Natural killer cell (primary cell): Measurements from ENCODE around the gene C12orf50. TPM values are rescaled to one million over a fixed set of nuclear protein-coding genes. Genes with fewer than 3 reads are reported as not detected.
"Not testable (repeated sequence)": the region's sequence is repeated elsewhere in the genome, so short reads cannot be mapped to it uniquely, and the experiment has no call there.

Experiments used
- ATAC-seq, 3 donors: fragments of 150-1000 bp in 2 of 3; fragments of 200-7000 bp in 1 of 3; cut with Tn5 transposase; 1 replicate in 1 of 3; 2 replicates in 2 of 3; pipeline ENCODE4 v1.10.0; 2021; ENCODE audit warnings: mild to moderate bottlenecking in 2 of 3, moderate library complexity in 2 of 3
- DNase-seq, 2 donors: peaks; one replicate each; pipeline versions ENCODE4 v3.0.0 to v3.0.0-alpha.2; 2013 to 2021; ENCODE audit warnings: mixed read lengths in 1 of 2
- H3K27ac ChIP-seq: one replicate; pipeline ENCODE4 v1.5.1; 2013; ENCODE audit warnings: mild to moderate bottlenecking, low read length
- H3K27me3 ChIP-seq: one replicate; pipeline ENCODE4 v1.6.1; 2013; ENCODE audit warnings: low read length; ENCODE audit not compliant: control insufficient read depth, insufficient read depth
- H3K36me3 ChIP-seq: one replicate; pipeline ENCODE4 v1.6.1; 2013; ENCODE audit warnings: low read length; ENCODE audit not compliant: control insufficient read depth, insufficient read depth
- H3K4me1 ChIP-seq: one replicate; pipeline ENCODE4 v1.6.1; 2013; ENCODE audit warnings: low read length; ENCODE audit not compliant: control insufficient read depth, insufficient read depth
- H3K4me3 ChIP-seq: one replicate; pipeline ENCODE4 v1.5.1; 2013; ENCODE audit warnings: low read length
- H3K9me3 ChIP-seq: one replicate; pipeline ENCODE4 v1.6.1; 2013; ENCODE audit warnings: low read length; ENCODE audit not compliant: control insufficient read depth, insufficient read depth
- H3K27ac Mint-ChIP-seq, 2 donors: one replicate each; pipeline ENCODE4 v1.8.0; 2022; ENCODE audit warnings: mild to moderate bottlenecking in 2 of 2, mixed read lengths in 2 of 2, moderate library complexity in 1 of 2
- H3K27me3 Mint-ChIP-seq, 2 donors: one replicate each; pipeline ENCODE4 v1.8.0; 2022; ENCODE audit warnings: low read depth in 2 of 2, mixed read lengths in 2 of 2
- H3K36me3 Mint-ChIP-seq: one replicate; pipeline ENCODE4 v1.8.0; 2022; ENCODE audit warnings: mixed read lengths
- H3K4me1 Mint-ChIP-seq, 2 donors: one replicate each; pipeline ENCODE4 v1.8.0; 2022; ENCODE audit warnings: mixed read lengths in 2 of 2
- H3K4me3 Mint-ChIP-seq: one replicate; pipeline ENCODE4 v1.8.0; 2022; ENCODE audit warnings: mild to moderate bottlenecking, moderate library complexity, mixed read lengths
- H3K9me3 Mint-ChIP-seq, 2 donors: one replicate each; pipeline ENCODE4 v1.8.0; 2022; ENCODE audit warnings: mixed read lengths in 2 of 2
- WGBS: methylation state at CpG from one replicate; pipeline ENCODE4 v1.1.7; 2013; ENCODE audit warnings: missing lambda C conversion rate; ENCODE audit not compliant: insufficient coverage; 5-methylcytosine and 5-hydroxymethylcytosine counted together
- intact Hi-C: fragments of 100-400 bp; cut with micrococcal nuclease; formaldehyde crosslinking; loops from one replicate; pipeline ENCODE4 v1.14.2; 2022
- total RNA-seq, 4 donors: library from RNA; stranded (reverse); fragments of 120-200 nt in 1 of 4; gene quantifications; one replicate each; pipeline versions ENCODE4 v1.2.3 to v1.2.4, GENCODE V29; 2013 to 2022
- TF ChIP-seq, protein P1 (sequence below): fragments of 200-600 bp; IDR thresholded peaks from one replicate; pipeline ENCODE4 v1.8.0; 2022; ENCODE audit warnings: antibody characterized with exemption

Gene C12orf50
- total RNA-seq, 3 donors from 2014 or later (not counting 1 experiment from before 2014, with no cell fraction given), result 0.18 TPM; not detected in 2

DNA sequence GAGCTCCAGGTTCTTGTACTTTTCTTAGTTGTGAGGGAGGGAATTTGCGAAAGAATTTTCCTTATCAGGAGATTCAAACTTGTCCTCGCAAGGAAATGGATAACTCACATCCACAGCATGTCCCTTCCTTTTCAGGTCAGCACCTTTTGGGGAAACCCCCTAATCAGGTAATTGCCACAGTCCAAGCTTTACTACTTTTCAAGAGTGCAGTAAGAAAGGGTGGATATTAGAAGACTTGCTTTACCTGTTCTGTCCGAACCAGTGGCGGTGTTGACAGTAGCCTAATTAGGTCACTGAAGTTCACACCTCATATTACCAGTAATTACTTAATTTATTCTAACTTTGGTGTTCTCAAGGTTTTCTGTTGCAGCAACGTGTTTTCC, 6.7 kb upstream of the C12orf50 start:
- Mint-ChIP-seq H3K4me1 (peaks cover 32 to 50% of the 10 kb centered on the region in 2 donors), H3K27me3 (no peaks in the 10 kb centered on the region), H3K27ac (peak overlapping the region; percentile 86 to 93), H3K9me3 (no peaks in the 10 kb centered on the region), H3K36me3 (no peaks in the 10 kb centered on the region), H3K4me3 (peak overlapping the region; percentile 97)
- no peaks in the 10 kb centered on the region for H3K4me1 ChIP-seq
- ATAC-seq (peak in 2 of 3 donors; percentile 0 to 5), DNase-seq (no peak)
- H3K27me3 ChIP-seq, result no peaks in the 10 kb centered on the region
- intact Hi-C loops, result loop anchor here (1.0 kb wide), 1 partner anchor 106 kb away; the partner anchor contains the start of genes CEP290 and TMTC3
- H3K4me3 ChIP-seq, result peak overlapping the region; percentile 71
- H3K27ac ChIP-seq, result peak overlapping the region; percentile 50
- TF ChIP-seq, protein P1, sequence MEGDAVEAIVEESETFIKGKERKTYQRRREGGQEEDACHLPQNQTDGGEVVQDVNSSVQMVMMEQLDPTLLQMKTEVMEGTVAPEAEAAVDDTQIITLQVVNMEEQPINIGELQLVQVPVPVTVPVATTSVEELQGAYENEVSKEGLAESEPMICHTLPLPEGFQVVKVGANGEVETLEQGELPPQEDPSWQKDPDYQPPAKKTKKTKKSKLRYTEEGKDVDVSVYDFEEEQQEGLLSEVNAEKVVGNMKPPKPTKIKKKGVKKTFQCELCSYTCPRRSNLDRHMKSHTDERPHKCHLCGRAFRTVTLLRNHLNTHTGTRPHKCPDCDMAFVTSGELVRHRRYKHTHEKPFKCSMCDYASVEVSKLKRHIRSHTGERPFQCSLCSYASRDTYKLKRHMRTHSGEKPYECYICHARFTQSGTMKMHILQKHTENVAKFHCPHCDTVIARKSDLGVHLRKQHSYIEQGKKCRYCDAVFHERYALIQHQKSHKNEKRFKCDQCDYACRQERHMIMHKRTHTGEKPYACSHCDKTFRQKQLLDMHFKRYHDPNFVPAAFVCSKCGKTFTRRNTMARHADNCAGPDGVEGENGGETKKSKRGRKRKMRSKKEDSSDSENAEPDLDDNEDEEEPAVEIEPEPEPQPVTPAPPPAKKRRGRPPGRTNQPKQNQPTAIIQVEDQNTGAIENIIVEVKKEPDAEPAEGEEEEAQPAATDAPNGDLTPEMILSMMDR, result no peak
- H3K9me3 ChIP-seq, result no peaks in the 10 kb centered on the region
- WGBS, result 6% methylated on average over 5 of the region's 5 CpGs
- H3K36me3 ChIP-seq, result no peaks in the 10 kb centered on the region

DNA sequence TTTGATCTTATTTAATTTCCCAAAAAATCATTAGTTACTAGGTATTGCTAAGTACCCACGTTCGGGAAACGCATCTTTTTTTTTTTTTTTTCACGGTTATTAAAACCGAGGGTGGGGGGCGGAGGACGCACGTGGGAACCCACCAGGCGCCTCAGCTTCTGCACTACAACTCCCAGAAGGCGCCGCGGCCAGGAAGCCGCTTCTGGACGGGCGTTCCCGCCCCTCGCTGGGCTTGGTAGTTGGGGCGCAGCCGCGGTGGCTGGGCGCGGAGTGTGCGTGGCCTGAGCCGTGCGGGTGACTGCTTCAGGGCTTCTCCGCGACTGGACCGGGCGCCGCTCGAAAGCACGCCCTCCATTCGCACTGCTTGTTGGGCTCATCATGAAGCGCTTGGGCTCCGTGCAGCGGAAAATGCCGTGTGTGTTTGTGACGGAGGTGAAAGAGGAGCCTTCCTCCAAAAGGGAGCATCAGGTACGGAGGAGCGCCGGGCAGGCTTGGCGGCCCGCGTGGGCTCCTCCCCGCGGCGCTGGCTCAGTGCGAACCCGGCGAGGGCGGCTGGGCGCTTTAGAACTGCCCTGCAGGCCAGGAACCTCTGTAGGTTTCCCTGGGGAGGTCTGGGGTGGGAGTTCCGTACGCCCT, 6.2 kb upstream of the C12orf50 start:
- ATAC-seq, result peak; percentile 98 to 99 (median 98)

DNA sequence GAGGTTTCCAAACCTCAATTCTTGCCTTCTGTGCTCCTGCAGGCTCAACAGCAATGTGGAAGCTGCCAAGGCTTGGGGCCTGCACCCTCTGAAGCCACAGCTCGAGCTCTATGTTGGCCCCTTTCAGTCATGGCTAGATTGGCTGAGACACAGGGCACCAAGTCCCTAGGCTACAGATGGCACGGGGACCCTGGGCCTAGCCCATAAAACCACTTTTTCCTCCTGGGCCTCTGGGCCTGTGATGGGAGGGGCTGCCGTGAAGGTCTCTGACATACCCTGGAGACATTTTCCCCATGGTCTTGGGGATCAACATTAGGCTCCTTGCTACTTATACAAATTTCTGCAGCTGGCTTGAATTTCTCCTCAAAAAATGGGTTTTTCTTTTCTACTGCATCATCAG, 2.0 kb upstream of the C12orf50 start:
- H3K9me3 ChIP-seq, H3K9me3 Mint-ChIP-seq, H3K27ac Mint-ChIP-seq, ATAC-seq, H3K27me3 ChIP-seq, intact Hi-C loops, H3K4me3 Mint-ChIP-seq, DNase-seq, H3K36me3 Mint-ChIP-seq, H3K4me1 ChIP-seq, H3K27ac ChIP-seq, H3K4me3 ChIP-seq, H3K36me3 ChIP-seq, H3K27me3 Mint-ChIP-seq: not testable (repeated sequence)
- H3K4me1 Mint-ChIP-seq, result peaks cover 12 to 13% of the 10 kb centered on the region in 2 donors
- 86% methylated on average over 3 of the region's 3 CpGs for WGBS

More for the DNA sequence above, 6.2 kb upstream of the C12orf50 start:
- H3K4me1 ChIP-seq, result no peaks in the 10 kb centered on the region
- Mint-ChIP-seq H3K4me1 (peaks cover 32 to 50% of the 10 kb centered on the region in 2 donors), H3K27ac (peak overlapping the region; percentile 86 to 93), H3K27me3 (no peaks in the 10 kb centered on the region), H3K4me3 (peak overlapping the region; percentile 97), H3K36me3 (no peaks in the 10 kb centered on the region), H3K9me3 (no peaks in the 10 kb centered on the region)
- no peaks in the 10 kb centered on the region for H3K9me3 ChIP-seq
- peak; percentile 76 to 90 for DNase-seq
- WGBS, result under 1% methylated on average over 54 of the region's 54 CpGs
- intact Hi-C loops, result loop anchor here (1.0 kb wide), 1 partner anchor 107 kb away; the partner anchor contains the start of genes CEP290 and TMTC3
- H3K4me3 ChIP-seq, result peak overlapping the region; percentile 71
- TF ChIP-seq, protein P1, result no peak
- H3K27me3 ChIP-seq, result no peaks in the 10 kb centered on the region
- no peaks in the 10 kb centered on the region for H3K36me3 ChIP-seq
- H3K27ac ChIP-seq, result peak overlapping the region; percentile 50

DNA sequence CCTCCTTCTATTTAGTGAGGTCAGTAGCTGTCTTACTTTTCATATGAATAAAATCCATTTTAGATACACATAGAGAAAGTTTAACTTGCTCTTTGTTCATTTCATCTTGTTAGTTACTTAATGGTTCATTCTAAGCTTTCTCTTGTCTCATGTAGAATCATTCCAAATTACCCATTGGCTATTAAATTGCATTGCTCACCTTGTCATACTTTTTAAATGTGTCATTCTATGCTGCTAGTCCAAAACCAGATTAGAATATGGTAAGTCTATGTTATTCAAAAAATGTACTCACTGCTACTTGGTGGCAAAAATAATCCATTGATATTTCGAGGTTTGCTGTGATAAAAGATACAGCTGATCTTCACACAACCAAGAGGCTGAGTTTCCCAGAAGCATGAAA, 3.0 kb downstream of the C12orf50 start:
- ATAC-seq (no peak), DNase-seq (no peak)
- Mint-ChIP-seq H3K27me3 (peaks cover 11 to 13% of the 10 kb centered on the region in 2 donors), H3K27ac (no peak overlapping the region), H3K9me3 (no peaks in the 10 kb centered on the region), H3K4me1 (no peaks in the 10 kb centered on the region), H3K4me3 (no peak overlapping the region), H3K36me3 (no peaks in the 10 kb centered on the region)
- no peaks in the 10 kb centered on the region for H3K36me3 ChIP-seq
- H3K27ac ChIP-seq, result no peak overlapping the region
- H3K9me3 ChIP-seq, result no peaks in the 10 kb centered on the region
- no peak overlapping the region for H3K4me3 ChIP-seq
- no peaks in the 10 kb centered on the region for H3K4me1 ChIP-seq
- WGBS, result 88% methylated on average over 1 of the region's 1 CpG
- peaks cover 3% of the 10 kb centered on the region for H3K27me3 ChIP-seq
- intact Hi-C loops, result no loop called here
- TF ChIP-seq, protein P1, result no peak
